Measurements from ENCODE around the gene DSCAM. TPM values are rescaled to one million over a fixed set of nuclear protein-coding genes. Genes with fewer than 3 reads are reported as not detected.

The DSCAM gene
- total and polyA plus RNA-seq, 4 donors, result 8.2 to 27.7 (median 15.2) TPM

DNA sequence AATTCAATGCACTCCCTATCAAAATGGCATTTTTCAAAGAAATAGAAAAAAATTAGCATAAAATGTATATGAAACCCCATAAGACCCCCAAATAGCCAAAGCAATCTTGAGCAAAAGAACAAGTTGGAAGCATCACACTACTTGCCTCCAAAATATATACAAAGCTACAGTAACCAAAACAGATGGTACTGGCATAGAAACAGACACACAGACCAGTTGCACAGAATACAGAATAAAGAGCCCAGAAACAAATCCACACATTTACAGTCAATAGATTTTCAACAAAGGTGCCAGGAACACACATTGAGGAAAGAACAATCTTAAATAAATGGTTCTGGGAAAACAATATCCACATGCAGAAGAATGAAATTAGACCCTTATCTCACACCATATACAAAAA, 350.8 kb downstream of the DSCAM start:
- H3K36me3 ChIP-seq (ENCODE audit: control insufficient read depth, insufficient read depth, low read length), result no peaks in the 10 kb centered on the region
- peak in 1 of 6 donors; percentile 68 for DNase-seq (ENCODE audit: low read depth in 4 of 6, low spot score in 6 of 6)
- no peak overlapping the region for H3K4me3 ChIP-seq (ENCODE audit: low read depth, low read length)
- H3K9me3 ChIP-seq (ENCODE audit: control insufficient read depth, insufficient read depth, low read length), result no peaks in the 10 kb centered on the region
- no peaks in the 10 kb centered on the region for H3K27me3 ChIP-seq (ENCODE audit: control insufficient read depth, insufficient read depth, low read length)
- no peak overlapping the region for H3K27ac ChIP-seq (ENCODE audit: low read depth, low read length)
- no peaks in the 10 kb centered on the region for H3K4me1 ChIP-seq (ENCODE audit: control insufficient read depth, insufficient read depth, low read length)

DNA sequence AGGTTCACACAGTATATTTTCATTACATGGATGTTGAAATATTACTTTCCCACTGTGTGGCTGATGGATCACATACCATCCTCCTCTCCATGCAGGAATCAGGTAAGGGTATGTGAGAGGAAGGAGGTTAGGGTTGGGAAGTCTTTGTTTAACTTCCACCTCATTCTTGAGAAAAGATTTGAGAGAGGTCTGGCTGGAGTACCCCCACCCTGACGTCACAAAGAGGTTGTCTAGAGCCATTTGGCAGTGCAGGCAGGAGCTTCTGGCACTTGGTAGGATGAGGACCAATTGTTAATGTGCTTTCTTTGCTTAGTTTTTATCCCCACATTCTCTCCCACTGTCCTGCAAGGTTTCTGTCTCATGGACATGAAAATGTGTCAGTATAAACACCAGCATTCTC, 356.6 kb downstream of the DSCAM start:
- Histone ChIP-seq H3K36me3 (ENCODE audit: control insufficient read depth, insufficient read depth, low read length) (no peaks in the 10 kb centered on the region), H3K4me1 (ENCODE audit: control insufficient read depth, insufficient read depth, low read length) (no peaks in the 10 kb centered on the region), H3K27ac (ENCODE audit: low read depth, low read length) (no peak overlapping the region), H3K4me3 (ENCODE audit: low read depth, low read length) (no peak overlapping the region), H3K27me3 (ENCODE audit: control insufficient read depth, insufficient read depth, low read length) (no peaks in the 10 kb centered on the region), H3K9me3 (ENCODE audit: control insufficient read depth, insufficient read depth, low read length) (no peaks in the 10 kb centered on the region)
- WGBS (ENCODE audit: insufficient coverage), result 40% methylated on average over 1 of the region's 1 CpG
- no peak for DNase-seq (ENCODE audit: low read depth in 4 of 6, low spot score in 6 of 6)

DNA sequence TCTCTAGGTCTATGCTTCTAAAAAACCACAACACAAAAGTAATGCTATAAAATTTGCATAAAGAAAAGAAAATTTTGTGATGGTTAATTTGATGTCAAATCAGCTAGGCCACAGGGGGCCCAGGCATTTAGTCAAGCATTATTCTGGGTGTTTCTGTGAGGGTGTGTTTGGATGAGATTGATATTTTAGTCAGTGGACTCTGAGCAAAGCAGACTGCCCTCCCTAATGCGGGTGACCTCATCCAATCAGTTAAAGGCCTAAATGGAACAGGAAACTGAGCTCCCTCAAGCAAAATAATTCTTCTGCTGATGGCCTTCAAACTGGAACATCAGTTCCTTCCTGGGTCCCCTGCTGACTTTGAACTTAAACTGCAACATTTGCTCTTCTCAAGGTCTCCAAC, 358.0 kb downstream of the DSCAM start:
- WGBS (ENCODE audit: insufficient coverage), result 100% methylated on average over 1 of the region's 1 CpG
- H3K4me1 ChIP-seq (ENCODE audit: control insufficient read depth, insufficient read depth, low read length), result no peaks in the 10 kb centered on the region
- no peak overlapping the region for H3K4me3 ChIP-seq (ENCODE audit: low read depth, low read length)
- H3K27ac ChIP-seq (ENCODE audit: low read depth, low read length), result no peak overlapping the region
- no peak for DNase-seq (ENCODE audit: low read depth in 4 of 6, low spot score in 6 of 6)
- H3K9me3 ChIP-seq (ENCODE audit: control insufficient read depth, insufficient read depth, low read length), result no peaks in the 10 kb centered on the region
- H3K27me3 ChIP-seq (ENCODE audit: control insufficient read depth, insufficient read depth, low read length), result no peaks in the 10 kb centered on the region
- H3K36me3 ChIP-seq (ENCODE audit: control insufficient read depth, insufficient read depth, low read length), result no peaks in the 10 kb centered on the region

GRCh38 chr21:40481764-40482163, 365.2 kb downstream of the DSCAM start:
- H3K27me3 ChIP-seq (ENCODE audit: control insufficient read depth, insufficient read depth, low read length), result no peaks in the 10 kb centered on the region
- DNase-seq (ENCODE audit: low read depth in 4 of 6, low spot score in 6 of 6), result peak in 4 of 6 donors; percentile 7 to 75 (median 42)
- H3K27ac ChIP-seq (ENCODE audit: low read depth, low read length), result no peak overlapping the region
- H3K4me3 ChIP-seq (ENCODE audit: low read depth, low read length), result no peak overlapping the region
- no peaks in the 10 kb centered on the region for H3K9me3 ChIP-seq (ENCODE audit: control insufficient read depth, insufficient read depth, low read length)
- H3K4me1 ChIP-seq (ENCODE audit: control insufficient read depth, insufficient read depth, low read length), result no peaks in the 10 kb centered on the region
- 24% methylated on average over 8 of the region's 9 CpGs for WGBS (ENCODE audit: insufficient coverage)
- no peaks in the 10 kb centered on the region for H3K36me3 ChIP-seq (ENCODE audit: control insufficient read depth, insufficient read depth, low read length)

DNA sequence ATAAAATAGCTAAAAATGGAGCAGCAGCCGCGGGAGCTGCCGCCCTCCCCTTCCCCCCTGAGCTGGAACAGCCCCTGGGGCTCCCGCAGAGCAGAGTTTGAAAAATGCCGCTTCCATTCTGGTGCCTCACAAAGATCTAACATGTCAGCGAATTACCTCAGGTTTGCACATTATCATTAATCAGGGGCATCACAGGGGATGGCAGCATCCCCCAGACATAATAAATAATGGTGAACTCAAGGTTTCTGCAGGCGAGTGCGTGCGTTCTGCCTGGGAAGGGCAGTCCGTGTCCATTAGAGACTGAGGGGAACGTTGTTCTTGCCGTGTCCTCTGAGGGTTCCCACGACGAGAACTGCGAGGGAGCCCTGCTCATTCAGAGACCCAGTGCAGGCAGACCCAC, 372.4 kb downstream of the DSCAM start:
- Histone ChIP-seq H3K36me3 (ENCODE audit: control insufficient read depth, insufficient read depth, low read length) (no peaks in the 10 kb centered on the region), H3K27ac (ENCODE audit: low read depth, low read length) (no peak overlapping the region), H3K4me3 (ENCODE audit: low read depth, low read length) (no peak overlapping the region), H3K4me1 (ENCODE audit: control insufficient read depth, insufficient read depth, low read length) (peaks cover 5% of the 10 kb centered on the region), H3K9me3 (ENCODE audit: control insufficient read depth, insufficient read depth, low read length) (no peaks in the 10 kb centered on the region), H3K27me3 (ENCODE audit: control insufficient read depth, insufficient read depth, low read length) (no peaks in the 10 kb centered on the region)
- peak in 1 of 6 donors; percentile 58 for DNase-seq (ENCODE audit: low read depth in 4 of 6, low spot score in 6 of 6)
- WGBS (ENCODE audit: insufficient coverage), result 70% methylated on average over 15 of the region's 15 CpGs

GRCh38 chr21:40472013-40472412, 374.9 kb downstream of the DSCAM start:
- DNase-seq (ENCODE audit: low read depth in 4 of 6, low spot score in 6 of 6), result no peak
- Histone ChIP-seq H3K4me3 (ENCODE audit: low read depth, low read length) (no peak overlapping the region), H3K4me1 (ENCODE audit: control insufficient read depth, insufficient read depth, low read length) (peaks cover 5% of the 10 kb centered on the region), H3K36me3 (ENCODE audit: control insufficient read depth, insufficient read depth, low read length) (no peaks in the 10 kb centered on the region), H3K27me3 (ENCODE audit: control insufficient read depth, insufficient read depth, low read length) (no peaks in the 10 kb centered on the region), H3K27ac (ENCODE audit: low read depth, low read length) (no peak overlapping the region), H3K9me3 (ENCODE audit: control insufficient read depth, insufficient read depth, low read length) (no peaks in the 10 kb centered on the region)
- no CpG with 5 or more reads among the region's 4 CpGs for WGBS (ENCODE audit: insufficient coverage)

DNA sequence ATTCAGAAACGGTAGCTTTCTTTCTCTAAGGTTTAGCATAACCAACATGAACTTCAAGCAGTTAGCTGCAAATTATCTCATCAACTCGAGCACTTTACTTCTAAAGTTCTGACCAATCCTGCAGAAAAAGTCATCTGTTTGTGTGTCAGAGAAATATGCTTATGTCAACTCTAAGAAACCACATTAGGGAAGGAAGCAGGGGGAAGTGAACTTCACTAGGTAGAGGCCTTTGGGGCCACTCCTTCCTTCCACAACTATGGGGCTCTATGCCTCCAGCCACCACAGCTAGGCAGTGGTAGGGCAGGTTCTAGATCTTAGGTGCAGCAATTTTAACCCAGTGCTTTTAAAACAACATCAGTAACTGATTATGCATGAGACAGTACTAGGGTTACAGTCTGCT, 375.9 kb downstream of the DSCAM start:
- Histone ChIP-seq H3K27me3 (ENCODE audit: control insufficient read depth, insufficient read depth, low read length) (no peaks in the 10 kb centered on the region), H3K4me1 (ENCODE audit: control insufficient read depth, insufficient read depth, low read length) (peaks cover 5% of the 10 kb centered on the region), H3K27ac (ENCODE audit: low read depth, low read length) (no peak overlapping the region), H3K36me3 (ENCODE audit: control insufficient read depth, insufficient read depth, low read length) (no peaks in the 10 kb centered on the region), H3K9me3 (ENCODE audit: control insufficient read depth, insufficient read depth, low read length) (no peaks in the 10 kb centered on the region), H3K4me3 (ENCODE audit: low read depth, low read length) (no peak overlapping the region)
- no peak for DNase-seq (ENCODE audit: low read depth in 4 of 6, low spot score in 6 of 6)
- WGBS (ENCODE audit: insufficient coverage), result 100% methylated on average over 1 of the region's 2 CpGs

- WGBS (ENCODE audit: insufficient coverage), result no CpG with 5 or more reads among the region's 1 CpG
- H3K4me3 ChIP-seq (ENCODE audit: low read depth, low read length), result no peak overlapping the region
- H3K4me1 ChIP-seq (ENCODE audit: control insufficient read depth, insufficient read depth, low read length), result no peaks in the 10 kb centered on the region
- H3K36me3 ChIP-seq (ENCODE audit: control insufficient read depth, insufficient read depth, low read length), result no peaks in the 10 kb centered on the region
- H3K27ac ChIP-seq (ENCODE audit: low read depth, low read length), result no peak overlapping the region
- peak in 3 of 6 donors; percentile 39 to 85 (median 64) for DNase-seq (ENCODE audit: low read depth in 4 of 6, low spot score in 6 of 6)
- H3K9me3 ChIP-seq (ENCODE audit: control insufficient read depth, insufficient read depth, low read length), result no peaks in the 10 kb centered on the region
- H3K27me3 ChIP-seq (ENCODE audit: control insufficient read depth, insufficient read depth, low read length), result no peaks in the 10 kb centered on the region
These were observed 380.0 kb downstream of the DSCAM start for GRCh38 chr21:40466893-40467483.

GRCh38 chr21:40465382-40465781, 381.6 kb downstream of the DSCAM start:
- Histone ChIP-seq H3K27ac (ENCODE audit: low read depth, low read length) (no peak overlapping the region), H3K9me3 (ENCODE audit: control insufficient read depth, insufficient read depth, low read length) (no peaks in the 10 kb centered on the region), H3K36me3 (ENCODE audit: control insufficient read depth, insufficient read depth, low read length) (no peaks in the 10 kb centered on the region), H3K4me3 (ENCODE audit: low read depth, low read length) (no peak overlapping the region), H3K27me3 (ENCODE audit: control insufficient read depth, insufficient read depth, low read length) (no peaks in the 10 kb centered on the region), H3K4me1 (ENCODE audit: control insufficient read depth, insufficient read depth, low read length) (no peaks in the 10 kb centered on the region)
- DNase-seq (ENCODE audit: low read depth in 4 of 6, low spot score in 6 of 6), result no peak
- 83% methylated on average over 2 of the region's 7 CpGs for WGBS (ENCODE audit: insufficient coverage)

DNA sequence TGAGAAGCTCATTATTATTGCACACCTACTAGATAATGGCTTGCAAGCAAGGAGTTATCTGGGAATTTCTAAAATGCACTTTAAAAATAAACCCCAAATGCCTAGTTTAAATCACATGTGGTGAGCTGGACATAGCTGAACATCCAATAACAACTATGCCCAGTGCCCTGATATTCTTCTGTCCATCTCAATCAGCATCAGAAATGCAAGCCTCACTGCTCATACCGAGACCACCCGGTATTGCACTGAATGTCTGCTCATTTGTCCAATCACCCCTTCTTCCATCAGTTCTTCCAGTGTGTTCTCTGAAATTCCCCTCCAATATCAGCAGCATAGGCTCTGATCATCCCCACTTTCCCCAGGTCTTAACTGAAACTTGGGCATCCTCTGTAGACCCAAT, 383.8 kb downstream of the DSCAM start:
- DNase-seq (ENCODE audit: low read depth in 4 of 6, low spot score in 6 of 6), result no peak
- H3K27ac ChIP-seq (ENCODE audit: low read depth, low read length), result no peak overlapping the region
- 98% methylated on average over 2 of the region's 2 CpGs for WGBS (ENCODE audit: insufficient coverage)
- no peak overlapping the region for H3K4me3 ChIP-seq (ENCODE audit: low read depth, low read length)
- H3K4me1 ChIP-seq (ENCODE audit: control insufficient read depth, insufficient read depth, low read length), result no peaks in the 10 kb centered on the region
- no peaks in the 10 kb centered on the region for H3K36me3 ChIP-seq (ENCODE audit: control insufficient read depth, insufficient read depth, low read length)
- H3K27me3 ChIP-seq (ENCODE audit: control insufficient read depth, insufficient read depth, low read length), result no peaks in the 10 kb centered on the region
- H3K9me3 ChIP-seq (ENCODE audit: control insufficient read depth, insufficient read depth, low read length), result no peaks in the 10 kb centered on the region

All from spinal cord (tissue), 10 donors.